GM18951 (cell line): ENCODE measurements around the gene JMJD1C.
"Not testable (repeated sequence)": the region's sequence is repeated elsewhere in the genome, so short reads cannot be mapped to it uniquely, and the experiment has no call there.

Experiments used
- POLR2A ChIP-seq: IDR thresholded peaks from 4 replicates; pipeline ENCODE4 v1.6.1; 2011; ENCODE audit warnings: mild to moderate bottlenecking; ENCODE audit not compliant: insufficient read length, insufficient read depth; ENCODE audit errors: extremely low read depth
- in situ Hi-C: fragments of 300-500 bp; cut with MboI; formaldehyde crosslinking; loops from one replicate; pipeline ENCODE4 v1.12.0; 2022; ENCODE audit warnings: low sequenced_read_pairs, mixed read lengths, inconsistent platforms; ENCODE audit not compliant: unreplicated experiment

JMJD1C gene

GRCh38 chr10:63238501-63238900, 227.3 kb downstream of the JMJD1C start:
- TF ChIP-seq POLR2A = no peak
- in situ Hi-C loops = no loop called here

- TF ChIP-seq POLR2A = no peak
- in situ Hi-C loops = no loop called here
Measured at GRCh38 chr10:63237396-63237795, 228.4 kb downstream of the JMJD1C start.

- in situ Hi-C loops = no loop called here
- no peak for TF ChIP-seq POLR2A
Measured at GRCh38 chr10:63236113-63236935, 229.5 kb downstream of the JMJD1C start.

- in situ Hi-C loops = not testable (repeated sequence)
Measured at GRCh38 chr10:63235136-63235535, 230.6 kb downstream of the JMJD1C start.

- no peak for TF ChIP-seq POLR2A
- in situ Hi-C loops = no loop called here
Measured at GRCh38 chr10:63229161-63229560, 236.6 kb downstream of the JMJD1C start.

- no peak for TF ChIP-seq POLR2A
- in situ Hi-C loops = no loop called here
Measured at GRCh38 chr10:63228237-63228636, 237.5 kb downstream of the JMJD1C start.

- in situ Hi-C loops = no loop called here
- TF ChIP-seq POLR2A = no peak
Measured at GRCh38 chr10:63227207-63227895, 238.4 kb downstream of the JMJD1C start.

GRCh38 chr10:63224241-63224640, 241.5 kb downstream of the JMJD1C start:
- no peak for TF ChIP-seq POLR2A
- in situ Hi-C loops = loop anchor here (25.0 kb wide), 1 partner anchor 388 kb away; no protein-coding TSS in a partner anchor

- TF ChIP-seq POLR2A = no peak
- in situ Hi-C loops = loop anchor here (25.0 kb wide), 1 partner anchor 390 kb away; no protein-coding TSS in a partner anchor
Measured at GRCh38 chr10:63221950-63222349, 243.8 kb downstream of the JMJD1C start.

- no peak for TF ChIP-seq POLR2A
- in situ Hi-C loops = loop anchor here (25.0 kb wide), 1 partner anchor 393 kb away; no protein-coding TSS in a partner anchor
Measured at GRCh38 chr10:63219749-63220148, 246.0 kb downstream of the JMJD1C start.

GRCh38 chr10:63217120-63217605, 248.6 kb downstream of the JMJD1C start:
- no peak for TF ChIP-seq POLR2A
- in situ Hi-C loops = loop anchor here (25.0 kb wide), 1 partner anchor 395 kb away; no protein-coding TSS in a partner anchor

- no peak for TF ChIP-seq POLR2A
- in situ Hi-C loops = loop anchor here (25.0 kb wide), 1 partner anchor 398 kb away; no protein-coding TSS in a partner anchor
Measured at GRCh38 chr10:63214571-63214970, 251.2 kb downstream of the JMJD1C start.

- in situ Hi-C loops = loop anchor here (25.0 kb wide), 1 partner anchor 399 kb away; no protein-coding TSS in a partner anchor
- no peak for TF ChIP-seq POLR2A
Measured at GRCh38 chr10:63213489-63213888, 252.3 kb downstream of the JMJD1C start.

GRCh38 chr10:63210611-63211196, 255.1 kb downstream of the JMJD1C start:
- TF ChIP-seq POLR2A = no peak
- in situ Hi-C loops = loop anchor here (25.0 kb wide), 1 partner anchor 402 kb away; no protein-coding TSS in a partner anchor
